Mesenchymal stem cell (in vitro differentiated cells and primary cell): ENCODE data around the gene PLK5.
"Not testable (repeated sequence)": the region's sequence is repeated elsewhere in the genome, so short reads cannot be mapped to it uniquely, and the experiment has no call there.

Source experiments
- DNase-seq: peaks from one replicate; pipeline ENCODE4 v3.0.0-alpha.2; 2013
- H2AFZ ChIP-seq: one replicate; pipeline ENCODE4 v1.6.1; 2013; ENCODE audit warnings: low read depth, mild to moderate bottlenecking, control low read depth, inconsistent platforms, low read length, moderate library complexity
- H2AK5ac ChIP-seq: 2 replicates; pipeline ENCODE4 v1.6.1; 2013; ENCODE audit warnings: low read length, moderate library complexity, mild to moderate bottlenecking, inconsistent platforms; ENCODE audit not compliant: severe bottlenecking
- H2BK120ac ChIP-seq: one replicate; pipeline ENCODE4 v1.6.1; 2013; ENCODE audit warnings: low read depth, mild to moderate bottlenecking, inconsistent platforms, low read length, moderate library complexity
- H2BK12ac ChIP-seq, 2 experiments: one replicate each; pipeline ENCODE4 v1.6.1; 2013; ENCODE audit warnings: inconsistent platforms in 2 of 2, low read length in 2 of 2, mild to moderate bottlenecking in 2 of 2, moderate library complexity in 2 of 2, control low read depth in 1 of 2
- H2BK15ac ChIP-seq: one replicate; pipeline ENCODE4 v1.6.1; 2013; ENCODE audit warnings: mild to moderate bottlenecking, low read depth, inconsistent platforms; ENCODE audit not compliant: poor library complexity, severe bottlenecking
- H2BK5ac ChIP-seq: 2 replicates; pipeline ENCODE4 v1.6.1; 2013; ENCODE audit warnings: low read depth, mild to moderate bottlenecking, low read length, control low read depth, inconsistent platforms; ENCODE audit not compliant: poor library complexity, severe bottlenecking
- H3K14ac ChIP-seq, 2 experiments: one replicate each; pipeline ENCODE4 v1.6.1; 2013; ENCODE audit warnings: inconsistent platforms in 2 of 2, low read length in 2 of 2, control low read depth in 1 of 2, mild to moderate bottlenecking in 1 of 2, moderate library complexity in 1 of 2
- H3K18ac ChIP-seq, 2 experiments: one replicate each; pipeline ENCODE4 v1.6.1; 2013; ENCODE audit warnings: inconsistent platforms in 2 of 2, low read length in 2 of 2, control low read depth in 1 of 2, low read depth in 1 of 2, mild to moderate bottlenecking in 1 of 2
- H3K23ac ChIP-seq, 2 experiments: one replicate each; pipeline ENCODE4 v1.6.1; 2013; ENCODE audit warnings: inconsistent platforms in 2 of 2, low read length in 2 of 2, mild to moderate bottlenecking in 2 of 2, moderate library complexity in 2 of 2, control low read depth in 1 of 2
- H3K27ac ChIP-seq: 2 replicates; pipeline ENCODE4 v1.5.1; 2013; ENCODE audit warnings: mild to moderate bottlenecking, moderate library complexity, low read length, control low read depth, inconsistent platforms; ENCODE audit not compliant: poor library complexity, severe bottlenecking
- H3K27me3 ChIP-seq, 2 experiments: 2 replicates each; pipeline versions ENCODE4 v1.6.1 to v1.7.0; 2013; ENCODE audit warnings: low read length in 2 of 2, mild to moderate bottlenecking in 2 of 2, moderate library complexity in 2 of 2, control low read depth in 1 of 2, inconsistent platforms in 1 of 2; ENCODE audit not compliant: control insufficient read depth in 1 of 2, insufficient read depth in 1 of 2
- H3K36me3 ChIP-seq, 2 experiments: 2 replicates each; pipeline versions ENCODE4 v1.6.1 to v1.7.0; 2013; ENCODE audit warnings: low read length in 2 of 2, control low read depth in 1 of 2, inconsistent platforms in 1 of 2, low read depth in 1 of 2, mild to moderate bottlenecking in 1 of 2; ENCODE audit not compliant: insufficient read depth in 2 of 2, control insufficient read depth in 1 of 2
- H3K4ac ChIP-seq, 2 experiments: one replicate each; pipeline ENCODE4 v1.6.1; 2013; ENCODE audit warnings: inconsistent platforms in 2 of 2, low read length in 2 of 2, mild to moderate bottlenecking in 2 of 2, moderate library complexity in 2 of 2, control low read depth in 1 of 2, low read depth in 1 of 2
- H3K4me1 ChIP-seq: 2 replicates; pipeline ENCODE4 v1.6.1; 2013; ENCODE audit warnings: low read depth, low read length, control low read depth; ENCODE audit not compliant: control insufficient read depth, insufficient read depth
- H3K4me2 ChIP-seq: 2 replicates; pipeline ENCODE4 v1.6.1; 2013; ENCODE audit warnings: low read length, mild to moderate bottlenecking, inconsistent platforms; ENCODE audit not compliant: poor library complexity, severe bottlenecking
- H3K4me3 ChIP-seq, 2 experiments: 2 replicates each; pipeline versions ENCODE4 v1.5.1 to v1.7.0; 2013; ENCODE audit warnings: low read length in 2 of 2, mild to moderate bottlenecking in 2 of 2, control low read depth in 1 of 2, low read depth in 1 of 2; ENCODE audit not compliant: insufficient read depth in 1 of 2
- H3K79me1 ChIP-seq: replicated peaks from 2 replicates; pipeline ENCODE4 v1.6.1; 2013; ENCODE audit warnings: mild to moderate bottlenecking, control low read depth, low read length, inconsistent platforms; ENCODE audit not compliant: poor library complexity, severe bottlenecking
- H3K9ac ChIP-seq: 2 replicates; pipeline ENCODE4 v1.7.0; 2013; ENCODE audit warnings: mild to moderate bottlenecking, low read length, moderate library complexity
- H3K9me3 ChIP-seq: 2 replicates; pipeline ENCODE4 v1.7.0; 2013; ENCODE audit warnings: mild to moderate bottlenecking, low read length; ENCODE audit not compliant: control insufficient read depth
- H4K8ac ChIP-seq: one replicate; pipeline ENCODE4 v1.6.1; 2013; ENCODE audit warnings: inconsistent platforms, mild to moderate bottlenecking, low read length, moderate library complexity
- H4K91ac ChIP-seq: one replicate; pipeline ENCODE4 v1.6.1; 2013; ENCODE audit warnings: mild to moderate bottlenecking, low read length, inconsistent platforms
- WGBS: methylation state at CpG from one replicate; pipeline ENCODE4 v1.1.7; 2013; ENCODE audit warnings: mixed read lengths; 5-methylcytosine and 5-hydroxymethylcytosine counted together

The PLK5 gene

DNA sequence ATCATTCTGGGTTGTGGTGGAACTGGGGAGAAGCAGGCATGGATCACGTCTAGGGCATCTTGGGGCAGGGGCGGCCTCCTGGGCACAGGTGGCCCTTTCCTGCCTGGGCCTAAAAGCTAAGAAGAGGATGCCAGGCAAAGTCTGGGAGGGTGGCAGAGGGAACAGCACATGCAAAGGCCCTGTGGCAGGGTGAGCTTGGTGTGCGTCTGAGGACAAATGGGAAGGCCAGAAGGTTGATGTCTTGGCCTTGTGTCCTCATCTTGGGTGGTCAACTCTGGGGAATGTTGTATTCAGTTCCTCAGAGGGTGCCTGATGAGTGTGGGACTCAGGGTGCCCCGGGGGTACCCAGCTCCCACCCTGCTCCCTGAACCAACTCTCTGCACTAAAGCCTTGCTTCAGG is 5.4 kb upstream of the PLK5 start:
- Histone ChIP-seq H3K9me3 (peaks cover 2% of the 10 kb centered on the region), H3K14ac (no peak overlapping the region), H3K27me3 (peaks cover 29 to 72% of the 10 kb centered on the region in 2 experiments), H3K79me1 (no peaks in the 10 kb centered on the region), H2BK120ac (no peak overlapping the region), H3K18ac (no peak overlapping the region), H3K4me3 (no peak overlapping the region), H2AK5ac (no peak overlapping the region), H2BK15ac (no peak overlapping the region), H3K4ac (no peak overlapping the region), H3K36me3 (no peaks in the 10 kb centered on the region), H4K91ac (no peak overlapping the region), H2BK5ac (no peak overlapping the region), H3K27ac (no peak overlapping the region), H3K4me2 (no peak overlapping the region), H2AFZ (no peak overlapping the region), H2BK12ac (no peak overlapping the region), H3K23ac (no peak overlapping the region), H4K8ac (no peak overlapping the region), H3K9ac (no peak overlapping the region), H3K4me1 (peaks cover 9% of the 10 kb centered on the region)
- DNase-seq: no peak
- 76% methylated on average over 3 of the region's 4 CpGs for WGBS

DNA sequence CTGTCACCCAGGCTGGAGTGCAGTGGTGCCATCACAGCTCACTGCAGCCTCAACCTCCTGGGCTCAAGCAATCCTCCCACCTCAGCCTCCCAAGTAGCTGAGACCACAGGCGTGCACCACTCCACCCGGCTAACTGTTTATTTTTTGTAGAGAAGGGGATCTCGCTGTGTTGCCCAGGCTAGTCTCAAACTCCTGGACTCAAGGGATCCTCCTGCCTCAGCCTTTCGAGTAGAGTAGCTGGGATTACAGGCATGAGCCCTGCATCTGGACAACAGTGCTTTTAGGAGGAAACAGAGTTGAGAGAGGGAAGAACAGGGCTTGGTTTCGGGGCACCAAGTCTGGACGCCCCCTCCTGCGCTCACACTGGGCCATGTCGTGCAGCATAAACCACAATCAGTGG is 4.1 kb upstream of the PLK5 start:
- not testable (repeated sequence) for H3K23ac ChIP-seq, H3K9me3 ChIP-seq
- 81% methylated on average over 8 of the region's 8 CpGs for WGBS

DNA sequence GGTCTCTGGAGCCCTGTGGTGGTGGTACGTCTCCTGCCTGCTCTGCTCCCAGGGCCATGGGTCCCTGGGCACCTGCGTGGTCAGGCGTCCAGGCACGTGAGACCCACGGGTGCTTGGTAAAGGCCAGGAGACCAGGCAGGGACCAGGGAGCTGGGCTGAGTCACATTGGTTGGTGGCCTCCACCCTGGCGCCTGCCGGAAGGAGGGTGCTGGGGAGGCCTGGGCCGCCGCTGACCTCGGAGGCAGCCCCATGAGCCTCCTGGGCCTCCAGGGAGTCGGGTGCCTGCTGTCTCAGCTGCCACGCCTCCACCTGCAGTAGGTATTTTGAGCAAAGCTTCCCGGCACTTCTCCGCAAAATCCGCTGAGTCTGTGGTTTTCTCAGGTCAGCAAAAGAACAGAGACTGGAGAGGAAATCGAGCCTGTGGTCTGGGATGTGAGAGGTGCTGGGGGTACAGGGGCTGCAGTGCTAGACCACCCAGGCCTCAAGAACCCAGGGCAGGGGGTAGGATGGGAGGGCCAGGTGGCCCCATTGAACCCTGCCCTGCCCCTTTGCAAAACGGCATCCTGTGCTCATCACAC is 3.6 kb upstream of the PLK5 start:
- Histone ChIP-seq H3K4me1 (peaks cover 12% of the 10 kb centered on the region), H2BK5ac (no peak overlapping the region), H4K8ac (no peak overlapping the region), H3K27ac (no peak overlapping the region), H2BK15ac (no peak overlapping the region), H2AK5ac (no peak overlapping the region), H3K36me3 (peaks cover 0 to 3% of the 10 kb centered on the region in 2 experiments), H3K4me3 (no peak overlapping the region), H3K9me3 (peaks cover 2% of the 10 kb centered on the region), H3K79me1 (no peaks in the 10 kb centered on the region), H3K14ac (no peak overlapping the region), H3K4me2 (no peak overlapping the region), H2BK120ac (no peak overlapping the region), H2BK12ac (no peak overlapping the region), H3K9ac (no peak overlapping the region), H3K18ac (no peak overlapping the region), H3K23ac (no peak overlapping the region), H2AFZ (no peak overlapping the region), H3K27me3 (peaks cover 42 to 72% of the 10 kb centered on the region in 2 experiments), H3K4ac (no peak overlapping the region), H4K91ac (no peak overlapping the region)
- 83% methylated on average over 17 of the region's 17 CpGs for WGBS
- DNase-seq: no peak

More for the DNA sequence above, 4.1 kb upstream of the PLK5 start:
- not testable (repeated sequence) for H2AFZ ChIP-seq, H2AK5ac ChIP-seq, H3K18ac ChIP-seq, DNase-seq, H3K14ac ChIP-seq, H2BK12ac ChIP-seq, H3K27ac ChIP-seq, H2BK120ac ChIP-seq, H3K9ac ChIP-seq, H4K91ac ChIP-seq, H3K4ac ChIP-seq, H3K4me2 ChIP-seq, H3K4me3 ChIP-seq, H3K79me1 ChIP-seq, H4K8ac ChIP-seq, H2BK15ac ChIP-seq, H2BK5ac ChIP-seq, H3K36me3 ChIP-seq
- Histone ChIP-seq H3K27me3 (peaks cover 37 to 72% of the 10 kb centered on the region in 2 experiments), H3K4me1 (peaks cover 10% of the 10 kb centered on the region)

DNA sequence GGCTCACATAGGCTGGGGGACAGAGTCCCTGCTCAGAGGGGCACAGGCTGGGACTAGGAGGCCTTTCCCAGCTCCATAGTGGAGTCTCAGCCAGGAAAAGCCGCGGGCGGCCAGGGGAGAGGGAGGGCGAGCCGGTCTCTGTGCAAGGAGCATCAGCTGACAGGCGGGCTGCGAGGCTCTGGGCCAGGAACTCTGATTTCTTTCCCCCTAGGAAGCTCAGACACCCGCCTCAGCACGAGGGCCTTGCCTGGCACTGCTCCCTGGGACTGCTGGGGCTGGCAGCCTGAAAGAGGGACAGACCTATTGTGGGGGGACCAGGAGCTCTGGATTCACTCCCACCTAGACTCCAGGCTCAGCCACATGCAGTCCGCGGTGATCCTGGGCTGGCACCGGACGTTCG is 2.2 kb upstream of the PLK5 start:
- no peak overlapping the region for H3K27ac ChIP-seq
- no peak overlapping the region for H3K23ac ChIP-seq
- no peak overlapping the region for H3K14ac ChIP-seq
- H3K27me3 ChIP-seq: peaks cover 41 to 68% of the 10 kb centered on the region in 2 experiments
- no peak overlapping the region for H3K9ac ChIP-seq
- peaks cover 14% of the 10 kb centered on the region for H3K4me1 ChIP-seq
- no peak overlapping the region for H2BK15ac ChIP-seq
- peaks cover 0 to 6% of the 10 kb centered on the region in 2 experiments for H3K36me3 ChIP-seq
- H2AK5ac ChIP-seq: no peak overlapping the region
- DNase-seq: no peak
- no peak overlapping the region for H4K8ac ChIP-seq
- WGBS: 77% methylated on average over 14 of the region's 14 CpGs
- no peak overlapping the region for H2BK5ac ChIP-seq
- no peak overlapping the region for H4K91ac ChIP-seq
- no peak overlapping the region for H2AFZ ChIP-seq
- H3K4me3 ChIP-seq: no peak overlapping the region
- no peak overlapping the region for H3K4ac ChIP-seq
- H3K79me1 ChIP-seq: no peaks in the 10 kb centered on the region
- H2BK120ac ChIP-seq: no peak overlapping the region
- H3K18ac ChIP-seq: no peak overlapping the region
- no peaks in the 10 kb centered on the region for H3K9me3 ChIP-seq
- no peak overlapping the region for H3K4me2 ChIP-seq
- no peak overlapping the region for H2BK12ac ChIP-seq
